DOHH2 (cell line): ENCODE results near the gene MVB12B.

Experiments used
- CTCF ChIP-seq: fragments of 200-600 bp; sonication (generic); IDR thresholded peaks from one replicate; pipeline ENCODE4 v1.5.1; 2014; ENCODE audit warnings: antibody characterized with exemption, mild to moderate bottlenecking, low read depth, low read length; ENCODE audit not compliant: poor library complexity, severe bottlenecking
- EZH2phosphoT487 ChIP-seq: fragments of 200-600 bp; sonication (generic); IDR thresholded peaks from 2 replicates; pipeline ENCODE4 v1.6.1; 2017; ENCODE audit warnings: borderline replicate concordance, mild to moderate bottlenecking, antibody characterized with exemption, low read length, moderate library complexity, mixed read lengths

- TF ChIP-seq CTCF (no peak), EZH2phosphoT487 (no peak)
Observed at GRCh38 chr9:126410229-126410628, 83.6 kb downstream of the MVB12B start.
